HL-60/S4 treated with phorbol 12-myristate 13-acetate at 8.2 ng/mL for 4 days and 3 days (cell line): Measurements from ENCODE around the gene BOLA2B.
"Not testable (repeated sequence)": the region's sequence is repeated elsewhere in the genome, so short reads cannot be mapped to it uniquely, and the experiment has no call there.

ENCODE experiments used
- in situ Hi-C: fragments of 300-500 bp; cut with MboI; formaldehyde crosslinking; loops from 2 replicates; pipeline ENCODE4 v1.15.0; 2022; ENCODE audit warnings: low sequenced_read_pairs

Gene BOLA2B

GRCh38 chr16:30184891-30185682, 8.4 kb downstream of the BOLA2B start:
- in situ Hi-C loops: no loop called here

- in situ Hi-C loops: no loop called here
Measured at GRCh38 chr16:30184096-30184890, 9.2 kb downstream of the BOLA2B start.

- in situ Hi-C loops: no loop called here
Measured at GRCh38 chr16:30183233-30184095, 10.0 kb downstream of the BOLA2B start, which contains the start of gene CORO1A. TSS of gene CORO1A (plus strand) at chr16:30183602. CDS start at chr16:30185210, 1,608 bp downstream.

- in situ Hi-C loops: no loop called here
Measured at GRCh38 chr16:30180741-30181140, 12.7 kb downstream of the BOLA2B start.

GRCh38 chr16:30179931-30180330, 13.5 kb downstream of the BOLA2B start:
- in situ Hi-C loops: no loop called here

GRCh38 chr16:30179195-30179594, 14.3 kb downstream of the BOLA2B start:
- in situ Hi-C loops: no loop called here

GRCh38 chr16:30176876-30177275, 16.6 kb downstream of the BOLA2B start:
- in situ Hi-C loops: not testable (repeated sequence)

- in situ Hi-C loops: no loop called here
Measured at GRCh38 chr16:30173054-30173453, 20.4 kb downstream of the BOLA2B start.

- in situ Hi-C loops: not testable (repeated sequence)
Measured at GRCh38 chr16:30170145-30170544, 23.3 kb downstream of the BOLA2B start.

- in situ Hi-C loops: not testable (repeated sequence)
Measured at GRCh38 chr16:30169416-30169815, 24.1 kb downstream of the BOLA2B start.

GRCh38 chr16:30168746-30169145, 24.7 kb downstream of the BOLA2B start:
- in situ Hi-C loops: not testable (repeated sequence)

GRCh38 chr16:30166202-30166902, 27.1 kb downstream of the BOLA2B start:
- in situ Hi-C loops: no loop called here

- in situ Hi-C loops: no loop called here
Measured at GRCh38 chr16:30163538-30163937, 29.9 kb downstream of the BOLA2B start.

- in situ Hi-C loops: no loop called here
Measured at GRCh38 chr16:30157214-30157613, 36.3 kb downstream of the BOLA2B start.

- in situ Hi-C loops: no loop called here
Measured at GRCh38 chr16:30155188-30155587, 38.3 kb downstream of the BOLA2B start.

GRCh38 chr16:30152517-30152916, 40.9 kb downstream of the BOLA2B start:
- in situ Hi-C loops: no loop called here

GRCh38 chr16:30151091-30151490, 42.4 kb downstream of the BOLA2B start:
- in situ Hi-C loops: no loop called here

GRCh38 chr16:30149250-30149930, 44.1 kb downstream of the BOLA2B start:
- in situ Hi-C loops: loop anchor here (25.0 kb wide), 1 partner anchor 463 kb away; the partner anchor contains the start of gene ZNF689

- in situ Hi-C loops: loop anchor here (25.0 kb wide), 1 partner anchor 464 kb away; the partner anchor contains the start of gene ZNF689
Measured at GRCh38 chr16:30147843-30148510, 45.5 kb downstream of the BOLA2B start.
